Activated CD8-positive, alpha-beta memory T cell treated with anti-CD3 and anti-CD28 coated beads for 36 hours (primary cell): ENCODE data around the gene UTP3. TPM values are rescaled to one million over a fixed set of nuclear protein-coding genes. Genes with fewer than 3 reads are reported as not detected.
"Not testable (repeated sequence)": the region's sequence is repeated elsewhere in the genome, so short reads cannot be mapped to it uniquely, and the experiment has no call there.

Source experiments
- CTCF ChIA-PET: fragments of 350-600 bp; sonication (Branson Sonifier 250); formaldehyde crosslinking; loops from one replicate; lab custom pipeline; 2021; ENCODE audit warnings: antibody characterized with exemption; lab: Charles Lee
- POLR2A ChIA-PET: fragments of 350-600 bp; sonication (Branson Sonifier 250); formaldehyde crosslinking; loops from one replicate; lab custom pipeline; 2021; ENCODE audit warnings: antibody characterized with exemption; lab: Charles Lee
- total RNA-seq, 2 experiments: library from RNA; stranded (reverse); gene quantifications; one replicate each; pipeline ENCODE4 v1.2.3, GENCODE V29; 2021

UTP3 gene
- 10 to 100 TPM; 42.6 to 43.2 TPM for total RNA-seq

DNA sequence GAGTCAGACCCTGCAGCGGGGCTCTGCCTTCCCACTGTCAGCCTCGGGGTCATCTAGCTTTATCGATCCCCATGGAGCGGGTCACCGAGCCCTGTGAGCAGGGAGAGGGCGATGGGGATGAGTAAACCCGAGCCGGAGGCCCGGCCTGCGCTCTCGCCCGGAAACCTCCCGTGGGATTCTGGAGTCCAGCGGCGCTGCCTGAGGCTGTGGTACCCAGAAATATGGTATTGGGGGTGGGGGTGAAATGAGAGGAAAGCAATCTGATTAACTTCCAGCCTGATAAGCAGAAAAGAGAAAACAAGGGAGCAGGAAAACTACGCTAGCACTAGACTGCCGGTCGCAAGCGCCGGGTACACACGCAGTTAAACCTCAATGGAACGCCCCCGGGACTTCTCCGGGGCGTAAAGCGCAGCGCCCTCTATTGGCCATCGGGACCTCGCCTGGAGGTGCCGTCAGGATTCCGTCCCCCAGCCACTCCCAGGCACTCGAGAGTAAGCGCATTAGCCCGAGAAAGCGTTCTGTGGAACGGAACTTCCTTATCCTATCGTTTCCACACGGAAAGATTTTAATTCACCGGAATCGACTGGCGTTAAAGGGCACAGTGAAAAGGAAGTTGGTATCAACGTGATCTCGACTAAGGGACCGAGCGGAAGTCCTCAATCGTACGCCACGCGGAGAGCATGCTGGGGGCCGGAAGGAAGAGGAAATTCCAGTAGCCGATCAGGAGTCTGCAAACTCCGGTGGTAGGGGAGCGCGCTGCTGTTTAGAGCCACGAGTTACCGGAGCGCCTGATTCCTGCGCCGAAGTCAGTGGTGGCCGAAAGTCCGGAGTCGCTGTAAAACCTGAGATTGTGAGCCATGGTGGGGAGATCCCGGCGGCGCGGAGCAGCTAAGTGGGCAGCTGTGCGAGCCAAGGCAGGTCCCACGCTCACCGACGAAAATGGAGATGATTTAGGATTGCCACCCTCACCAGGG is at the start of gene UTP3:
Gene UTP3 (plus strand): TSS at position 712 of the 974 bp plus-strand sequence. CDS start 146 bp downstream, at position 858.
- CTCF ChIA-PET: interaction anchor here (1.0 to 3.6 kb wide), 5 partner anchors 12 to 151 kb away, joined by 3 to 25 read pairs (median 4); partner anchors contain the start of gene RUFY3

GRCh38 chr4:70640192-70640591 is 48.1 kb upstream of the UTP3 start:
- POLR2A ChIA-PET: no interaction called here

More for the DNA sequence above, at the start of gene UTP3:
- POLR2A ChIA-PET: interaction anchor here (0.5 to 4.2 kb wide), 8 partner anchors 11 to 793 kb away, joined by 3 to 27 read pairs (median 4); no protein-coding TSS in a partner anchor

DNA sequence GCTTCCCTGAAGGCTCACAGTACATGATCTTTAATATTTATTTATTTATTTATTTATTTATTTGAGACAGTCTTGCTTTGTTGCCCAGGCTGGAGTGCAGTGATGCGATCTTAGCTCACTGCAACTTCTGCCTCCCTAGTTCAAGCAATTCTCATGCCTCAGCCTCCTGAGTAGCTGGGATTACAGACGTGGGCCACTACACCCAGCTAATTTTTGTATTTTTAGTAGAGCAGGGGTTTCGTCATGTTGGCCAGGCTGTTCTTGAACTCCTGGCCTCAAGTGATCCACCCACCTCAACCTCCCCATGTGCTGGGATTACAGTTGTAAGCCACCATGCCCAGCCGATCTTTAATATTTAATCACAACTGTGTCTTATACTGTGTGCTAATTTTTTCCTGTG is 37.6 kb upstream of the UTP3 start:
- CTCF ChIA-PET, POLR2A ChIA-PET: not testable (repeated sequence)

More at GRCh38 chr4:70640192-70640591, 48.1 kb upstream of the UTP3 start:
- CTCF ChIA-PET: no interaction called here

DNA sequence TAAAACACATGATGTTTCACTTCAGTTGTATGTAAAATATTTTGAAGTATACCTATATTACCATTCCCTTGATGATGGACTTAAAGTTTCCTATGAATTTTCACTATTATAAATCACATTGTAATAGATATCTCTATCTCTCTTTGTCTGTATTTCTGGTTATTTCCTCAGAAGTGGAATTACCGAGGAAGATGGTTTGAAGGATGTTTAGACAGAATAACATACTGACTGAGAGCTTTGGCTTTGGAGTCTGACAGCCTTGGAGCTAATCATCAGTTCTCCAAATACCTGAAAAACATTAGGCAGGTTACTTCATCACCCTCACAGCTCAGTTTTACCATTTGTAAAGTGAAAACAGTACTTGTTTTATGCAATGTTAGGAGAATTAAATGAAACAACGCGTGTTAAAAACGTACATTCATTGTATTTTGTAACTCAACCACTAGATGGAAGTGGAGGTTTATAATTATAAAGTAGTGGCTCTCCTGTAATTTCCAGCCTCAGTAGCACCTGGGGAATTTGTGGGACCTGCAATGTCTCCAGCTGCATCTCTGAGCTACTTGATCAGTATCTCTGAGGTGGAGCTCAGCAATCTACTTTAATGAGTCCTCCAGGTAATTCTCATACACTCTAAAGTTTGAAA is 36.3 kb upstream of the UTP3 start:
- CTCF ChIA-PET: interaction anchor here (0.6 to 1.6 kb wide), 6 partner anchors 15 to 358 kb away, joined by 3 to 5 read pairs (median 3); partner anchors contain the start of gene UTP3
- POLR2A ChIA-PET: no interaction called here

DNA sequence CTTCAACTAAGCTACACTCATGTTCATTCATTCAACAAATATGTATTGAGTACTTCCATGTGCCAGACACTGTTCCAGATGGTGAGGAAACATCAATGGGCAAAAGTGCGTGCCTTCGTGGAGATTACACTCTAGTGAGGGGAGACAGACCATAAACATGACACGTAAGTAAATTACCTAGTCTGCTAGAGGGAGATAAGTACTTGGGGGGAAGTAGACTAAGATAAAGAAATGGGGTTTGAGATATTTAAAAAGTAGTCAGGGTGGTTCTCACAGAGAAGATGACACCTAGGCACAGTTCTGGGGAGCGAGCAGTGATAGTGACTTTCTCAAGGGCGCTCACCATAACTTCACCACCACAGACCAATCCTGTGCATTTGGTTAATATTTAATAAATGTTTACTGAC is 33.7 kb upstream of the UTP3 start:
- POLR2A ChIA-PET: no interaction called here
- CTCF ChIA-PET: no interaction called here

DNA sequence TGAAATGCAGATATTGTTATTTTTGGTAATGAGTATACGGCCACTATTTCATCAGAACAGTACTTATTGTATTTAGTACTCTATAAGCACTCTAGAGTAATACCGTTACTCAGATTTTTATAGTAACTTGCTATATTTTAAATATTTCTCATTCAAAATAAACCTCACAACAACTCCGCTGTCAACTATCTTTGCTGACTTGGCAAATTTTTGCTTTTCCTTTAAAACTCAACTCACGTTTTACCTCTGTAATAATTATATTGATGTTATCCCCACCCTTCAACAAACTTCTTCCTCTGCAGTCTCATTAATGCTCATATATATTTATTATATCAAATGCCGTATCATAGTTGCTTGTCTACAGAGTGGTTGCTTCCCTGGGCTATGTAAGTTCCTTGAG is 31.0 kb upstream of the UTP3 start:
- ChIA-PET CTCF (no interaction called here), POLR2A (no interaction called here)

DNA sequence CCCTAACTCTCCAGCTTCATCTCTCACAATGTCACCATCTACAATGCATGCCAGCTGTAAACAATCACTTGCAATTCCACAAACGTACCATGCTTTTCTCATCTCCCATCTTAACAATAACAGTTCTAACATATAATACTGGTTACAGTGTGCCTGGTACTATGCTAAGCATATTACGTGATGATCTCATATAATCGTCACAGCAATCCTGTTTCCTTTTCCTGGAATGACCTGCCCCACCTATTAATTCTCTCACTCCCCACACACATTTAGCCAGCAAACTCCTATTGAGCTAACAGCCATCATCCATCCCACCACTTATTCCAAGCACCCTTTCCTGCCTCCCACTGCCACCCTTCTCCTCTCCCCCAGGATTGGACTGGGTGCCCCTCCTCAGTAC is 29.9 kb upstream of the UTP3 start:
- POLR2A ChIA-PET: no interaction called here
- CTCF ChIA-PET: no interaction called here

DNA sequence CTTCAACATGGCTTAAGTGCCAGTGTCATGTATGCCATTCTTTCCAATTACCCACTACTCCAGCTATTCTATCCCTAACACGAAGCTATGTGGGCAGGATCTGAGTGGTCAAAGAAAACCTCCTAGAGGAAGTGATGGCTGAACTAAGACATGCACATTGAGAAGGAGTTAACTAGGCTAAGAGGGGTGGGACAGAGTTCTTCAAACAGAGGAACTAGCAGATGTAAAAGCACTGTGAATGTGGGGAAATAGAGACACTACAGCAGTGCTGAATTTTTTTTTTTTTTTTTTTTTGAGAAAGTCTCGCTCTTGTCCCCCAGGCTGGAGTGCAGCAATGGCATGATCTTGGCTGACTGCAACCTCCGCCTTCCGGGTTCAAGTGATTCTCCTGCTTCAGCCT is 28.2 kb upstream of the UTP3 start:
- ChIA-PET CTCF (no interaction called here), POLR2A (no interaction called here)

DNA sequence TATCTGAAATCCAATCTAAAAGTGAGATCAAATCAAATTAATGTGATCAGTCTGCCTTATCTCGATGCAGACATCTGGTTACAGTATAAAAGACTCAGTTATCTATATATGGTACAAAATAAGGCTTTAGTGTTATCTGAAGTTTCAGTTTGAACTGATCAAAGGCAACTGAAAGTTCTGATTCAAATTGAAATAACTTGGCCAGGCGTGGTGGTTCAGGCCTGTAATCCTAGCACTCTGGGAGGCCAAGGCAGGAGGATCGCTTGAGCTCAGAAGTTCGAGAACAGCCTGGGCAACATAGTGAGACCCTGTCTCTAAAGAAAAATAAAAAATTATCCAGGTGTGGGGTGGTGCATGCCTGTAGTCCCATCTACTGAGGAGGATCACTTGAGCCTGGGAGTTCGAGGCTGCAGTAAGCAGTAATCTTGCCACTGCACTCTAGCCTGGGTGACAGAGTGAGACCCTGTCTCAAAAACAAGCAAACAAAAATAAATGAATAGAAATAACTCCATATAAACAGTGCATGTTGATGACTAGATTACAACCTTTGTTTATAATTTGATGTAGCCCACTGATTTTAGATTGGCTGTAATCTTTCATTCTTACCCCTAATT is 26.9 kb upstream of the UTP3 start:
- POLR2A ChIA-PET, CTCF ChIA-PET: not testable (repeated sequence)

- POLR2A ChIA-PET: no interaction called here
- CTCF ChIA-PET: no interaction called here
These were observed 22.0 kb upstream of the UTP3 start, which contains the start of gene JCHAIN for GRCh38 chr4:70666369-70666768. Gene JCHAIN (minus strand): TSS chr4:70666508. CDS start chr4:70666490, 18 bp downstream.

DNA sequence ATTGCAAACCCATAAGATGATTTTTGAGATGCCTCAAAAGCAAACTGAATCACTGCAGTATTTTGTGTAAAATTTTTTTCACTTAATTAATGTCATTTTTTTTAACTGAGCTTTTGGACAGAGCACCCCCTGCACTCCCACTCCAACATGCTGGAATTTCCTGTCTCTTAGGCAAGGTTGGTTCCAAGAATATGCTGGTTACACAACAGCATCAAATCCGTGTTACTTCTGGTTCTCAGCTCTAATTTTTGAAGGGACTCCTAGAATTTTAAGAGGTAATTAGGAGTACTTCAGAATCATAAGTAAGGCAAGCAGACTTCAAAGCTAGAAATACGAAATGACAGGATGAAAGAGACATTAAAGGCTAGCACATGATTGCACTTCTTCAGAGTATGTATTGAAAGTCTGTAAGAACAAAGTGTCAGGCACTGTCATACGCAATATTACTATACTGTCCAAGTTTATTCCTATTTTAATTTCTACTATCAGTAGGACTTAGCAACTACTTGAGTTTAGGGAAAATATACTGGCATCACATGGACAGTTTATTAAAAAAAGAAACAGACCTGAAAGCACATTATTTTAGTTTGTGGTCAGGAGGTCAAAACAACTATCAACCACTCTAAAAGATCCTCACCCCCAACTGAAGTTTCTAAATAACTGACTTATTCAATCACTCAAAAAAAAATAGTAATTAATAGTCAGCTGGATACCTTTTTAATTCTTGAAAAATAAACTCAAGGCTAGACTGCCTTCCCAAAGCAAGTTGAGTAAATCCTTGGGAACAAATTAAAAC is 20.4 kb upstream of the UTP3 start:
- ChIA-PET CTCF (interaction anchor here (0.6 to 1.7 kb wide), 2 partner anchors 12 to 16 kb away, joined by 3 to 5 read pairs; no protein-coding TSS in a partner anchor), POLR2A (no interaction called here)

DNA sequence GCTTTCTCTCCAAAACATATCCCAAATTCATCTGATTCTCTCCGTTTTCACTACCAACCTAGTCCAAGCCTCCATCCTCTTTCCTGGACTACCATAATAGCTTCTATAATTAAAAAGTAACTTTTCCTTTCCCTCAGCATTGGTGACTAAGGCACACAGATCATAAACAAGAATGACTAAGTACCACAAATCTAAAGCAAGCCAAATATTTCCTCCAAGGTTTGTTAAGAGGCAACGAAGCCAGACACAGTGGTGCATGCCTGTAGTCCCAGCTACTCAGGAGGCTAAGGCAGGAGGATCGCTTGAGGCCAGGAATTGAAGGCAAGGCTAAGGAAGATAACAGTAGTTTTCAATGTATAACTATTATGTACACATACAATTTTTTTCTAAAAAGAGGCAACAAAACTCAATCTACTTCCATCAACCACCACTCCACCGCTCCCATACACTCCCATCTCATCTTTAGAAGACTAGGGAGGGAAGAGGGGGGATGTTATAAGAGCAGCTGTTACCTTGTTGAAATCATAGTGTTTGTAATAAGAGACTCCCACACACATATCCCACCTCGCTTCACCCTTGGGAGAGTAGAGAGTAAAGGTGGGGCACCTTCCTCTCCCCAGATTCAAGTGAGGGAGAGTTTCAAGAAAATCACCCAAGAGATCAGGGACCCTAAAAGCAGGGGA is 17.9 kb upstream of the UTP3 start:
- ChIA-PET POLR2A (no interaction called here), CTCF (interaction anchor here (1.4 kb wide), 1 partner anchor 26 kb away, joined by 3 read pairs; no protein-coding TSS in a partner anchor)

- ChIA-PET CTCF (interaction anchor here (1.0 to 1.4 kb wide), 2 partner anchors 19 to 27 kb away, joined by 3 read pairs; no protein-coding TSS in a partner anchor), POLR2A (no interaction called here)
These were observed 17.2 kb upstream of the UTP3 start for GRCh38 chr4:70671091-70671490.

DNA sequence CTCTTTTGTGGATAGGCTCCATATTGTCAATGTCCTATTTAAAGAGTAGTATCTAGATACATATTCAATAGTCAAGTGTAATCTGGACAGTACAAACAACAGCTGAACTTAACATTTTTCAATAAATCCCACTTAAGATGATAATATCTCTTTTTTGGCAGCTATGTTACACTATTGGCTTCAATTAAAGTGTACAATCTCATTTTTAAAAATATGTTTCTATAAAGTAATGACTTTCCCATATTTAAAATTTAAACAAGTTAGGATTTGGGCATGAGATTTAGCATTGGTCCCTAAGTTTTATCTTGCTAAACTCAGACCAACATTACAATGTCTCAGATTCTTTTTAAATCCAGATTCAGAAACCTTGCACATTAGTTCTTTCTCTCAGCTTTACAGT is 14.1 kb upstream of the UTP3 start:
- ChIA-PET CTCF (no interaction called here), POLR2A (no interaction called here)

DNA sequence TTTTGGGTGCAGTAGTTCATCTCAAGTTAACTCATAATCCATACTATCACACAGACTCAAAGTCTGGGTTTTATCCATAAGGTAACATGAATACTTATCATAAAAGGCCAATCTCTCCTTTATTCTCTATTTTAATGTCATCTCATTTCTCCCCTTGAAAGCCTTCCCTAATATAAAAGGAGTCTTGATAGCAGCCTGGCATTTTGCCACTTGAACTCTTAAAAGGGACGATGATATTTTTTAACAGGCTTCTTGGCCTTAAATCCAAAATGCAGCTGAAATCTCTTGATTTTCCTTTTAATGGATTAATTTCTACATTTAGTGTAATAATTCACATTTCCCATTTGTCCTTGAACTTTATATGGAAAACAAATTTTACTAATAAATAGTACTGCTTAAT is 13.6 kb upstream of the UTP3 start:
- CTCF ChIA-PET: no interaction called here

DNA sequence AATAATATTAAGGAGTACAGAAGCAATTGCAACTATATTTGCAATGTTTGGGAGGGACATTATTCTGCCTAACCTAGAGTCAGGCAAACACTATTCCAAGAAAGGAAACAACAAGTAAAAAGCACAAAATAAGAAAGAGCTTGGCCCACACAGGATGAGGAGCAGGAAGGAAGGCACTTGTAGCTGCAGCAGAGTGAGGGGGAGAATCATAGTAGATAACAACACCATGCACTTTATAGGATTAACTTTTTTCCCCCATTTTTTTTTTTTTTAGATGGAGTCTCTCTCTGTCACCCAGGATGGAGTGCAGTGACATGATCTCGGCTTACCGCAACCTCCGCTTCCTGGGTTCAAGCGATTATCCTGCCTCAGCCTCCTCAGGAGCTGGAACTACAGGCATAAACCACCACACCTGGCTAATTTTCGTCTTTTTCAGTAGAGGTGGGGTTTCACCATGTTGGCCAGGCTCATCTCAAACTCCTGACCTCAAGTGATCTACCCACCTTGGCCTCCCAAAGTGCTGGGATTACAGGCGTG is 11.7 kb upstream of the UTP3 start:
- ChIA-PET CTCF (no interaction called here), POLR2A (interaction anchor here (0.6 kb wide), 1 partner anchor 11 kb away, joined by 3 read pairs; the partner anchor contains the start of gene UTP3)

More for the DNA sequence above, 13.6 kb upstream of the UTP3 start:
- POLR2A ChIA-PET: no interaction called here

GRCh38 chr4:70678383-70678999 is 9.8 kb upstream of the UTP3 start:
- ChIA-PET POLR2A (no interaction called here), CTCF (no interaction called here)
